Neural cell (in vitro differentiated cells): ENCODE data around the gene HAND2. TPM values are rescaled to one million over a fixed set of nuclear protein-coding genes. Genes with fewer than 3 reads are reported as not detected.

ENCODE experiments used
- H2AFZ ChIP-seq: fragments of 200-600, 300-800 bp; sonication (generic), shearing (Covaris generic); 2 replicates; pipeline ENCODE4 v1.6.0; 2014; ENCODE audit warnings: low read depth, mild to moderate bottlenecking, antibody characterized with exemption, low read length, moderate library complexity
- H3F3A ChIP-seq: fragments of 200-600 bp; shearing (Covaris generic); 2 replicates; pipeline ENCODE4 v1.6.1; 2016; ENCODE audit warnings: mild to moderate bottlenecking, moderate library complexity, mixed read lengths, antibody characterized with exemption, low read length; ENCODE audit not compliant: insufficient read depth, poor library complexity, severe bottlenecking
- H3K27ac ChIP-seq: fragments of 200-600, 300-800 bp; sonication (generic), shearing (Covaris generic); 2 replicates; pipeline ENCODE4 v1.5.1; 2014; ENCODE audit warnings: mild to moderate bottlenecking, low read length, moderate library complexity
- H3K27me3 ChIP-seq: fragments of 300-800, 200-600 bp; sonication (generic), shearing (Covaris generic); 2 replicates; pipeline ENCODE4 v1.6.0; 2014; ENCODE audit warnings: mild to moderate bottlenecking, low read depth, low read length, moderate library complexity; ENCODE audit not compliant: insufficient read depth
- H3K36me3 ChIP-seq: fragments of 300-800, 200-600 bp; sonication (generic), shearing (Covaris generic); 2 replicates; pipeline ENCODE4 v1.5.1; 2014; ENCODE audit warnings: mild to moderate bottlenecking, antibody characterized with exemption, low read length, moderate library complexity; ENCODE audit not compliant: insufficient read depth
- H3K4me2 ChIP-seq: fragments of 300-800, 200-600 bp; sonication (generic), shearing (Covaris generic); 2 replicates; pipeline ENCODE4 v1.6.0; 2014; ENCODE audit warnings: mild to moderate bottlenecking, low read length
- H3K4me3 ChIP-seq: fragments of 300-800, 200-600 bp; sonication (generic), shearing (Covaris generic); 2 replicates; pipeline ENCODE4 v1.5.1; 2014; ENCODE audit warnings: mild to moderate bottlenecking, low read length, moderate library complexity
- H3K79me2 ChIP-seq: fragments of 200-600 bp; shearing (Covaris generic); replicated peaks from 2 replicates; pipeline ENCODE4 v1.6.0; 2014; ENCODE audit warnings: mild to moderate bottlenecking, low read length, moderate library complexity; ENCODE audit not compliant: insufficient read depth
- H3K9ac ChIP-seq: fragments of 300-800, 200-600 bp; sonication (generic), shearing (Covaris generic); 2 replicates; pipeline ENCODE4 v1.6.1; 2016; ENCODE audit warnings: mild to moderate bottlenecking, low read length, mixed read lengths
- H3K9me2 ChIP-seq: fragments of 200-600 bp; shearing (Covaris generic); 2 replicates; pipeline ENCODE4 v1.6.1; 2016; ENCODE audit warnings: mild to moderate bottlenecking, low read length, mixed read lengths; ENCODE audit not compliant: insufficient read depth
- H3K9me3 ChIP-seq: fragments of 200-600, 300-800 bp; sonication (generic), shearing (Covaris generic); 2 replicates; pipeline ENCODE4 v1.6.1; 2016; ENCODE audit warnings: mild to moderate bottlenecking, mixed run types, low read length, moderate library complexity, mixed read lengths
- H4K20me1 ChIP-seq: fragments of 200-600 bp; shearing (Covaris generic); 2 replicates; pipeline ENCODE4 v1.6.1; 2016; ENCODE audit warnings: mild to moderate bottlenecking, mixed run types; ENCODE audit not compliant: insufficient read depth
- EP300 ChIP-seq: fragments of 450-650 bp; conservative IDR thresholded peaks from 2 replicates; pipeline ENCODE4 v1.6.1; 2014; ENCODE audit warnings: antibody characterized with exemption, mild to moderate bottlenecking, moderate library complexity; ENCODE audit not compliant: poor library complexity, severe bottlenecking
- EZH2 ChIP-seq: fragments of 200-600, 300-800 bp; shearing (Covaris generic), sonication (generic); IDR thresholded peaks from 2 replicates; pipeline ENCODE4 v1.6.1; 2014; ENCODE audit warnings: antibody characterized with exemption, low read length, borderline replicate concordance, mild to moderate bottlenecking; ENCODE audit not compliant: insufficient read depth, poor library complexity, severe bottlenecking
- MXI1 ChIP-seq: fragments of 450-650 bp; conservative IDR thresholded peaks from 2 replicates; pipeline ENCODE4 v1.6.1; 2014; ENCODE audit warnings: antibody characterized with exemption, mild to moderate bottlenecking; ENCODE audit not compliant: poor library complexity, severe bottlenecking
- POLR2AphosphoS5 ChIP-seq: IDR thresholded peaks from 2 replicates; pipeline ENCODE4 v1.6.1; 2012
- RAD21 ChIP-seq: fragments of 450-650 bp; conservative IDR thresholded peaks from 2 replicates; pipeline ENCODE4 v1.6.1; 2014; ENCODE audit warnings: antibody characterized with exemption, mild to moderate bottlenecking, moderate library complexity
- SMC3 ChIP-seq: fragments of 450-650 bp; conservative IDR thresholded peaks from 2 replicates; pipeline ENCODE4 v1.6.1; 2014; ENCODE audit warnings: antibody characterized with exemption, mild to moderate bottlenecking, moderate library complexity; ENCODE audit not compliant: poor library complexity
- TAF1 ChIP-seq: IDR thresholded peaks from 2 replicates; pipeline ENCODE4 v1.6.1; 2012; ENCODE audit warnings: low read depth
- polyA plus RNA-seq: library from polyadenylated mRNA; depleted of rRNA; stranded (reverse); fragments of >200 nt; gene quantifications from 2 replicates; pipeline ENCODE4 v1.2.3, GENCODE V29; 2014
- TF ChIP-seq, protein P1 (sequence below): IDR thresholded peaks from 2 replicates; pipeline ENCODE4 v1.6.1; 2012; ENCODE audit warnings: borderline replicate concordance
- TF ChIP-seq, protein P2 (sequence below): fragments of 450-650 bp; IDR thresholded peaks from 2 replicates; pipeline ENCODE4 v1.5.1; 2014; ENCODE audit warnings: antibody characterized with exemption, mild to moderate bottlenecking, moderate library complexity; ENCODE audit not compliant: poor library complexity, severe bottlenecking

HAND2 gene
- polyA plus RNA-seq, 1 donor from 2014 or later: not detected

DNA sequence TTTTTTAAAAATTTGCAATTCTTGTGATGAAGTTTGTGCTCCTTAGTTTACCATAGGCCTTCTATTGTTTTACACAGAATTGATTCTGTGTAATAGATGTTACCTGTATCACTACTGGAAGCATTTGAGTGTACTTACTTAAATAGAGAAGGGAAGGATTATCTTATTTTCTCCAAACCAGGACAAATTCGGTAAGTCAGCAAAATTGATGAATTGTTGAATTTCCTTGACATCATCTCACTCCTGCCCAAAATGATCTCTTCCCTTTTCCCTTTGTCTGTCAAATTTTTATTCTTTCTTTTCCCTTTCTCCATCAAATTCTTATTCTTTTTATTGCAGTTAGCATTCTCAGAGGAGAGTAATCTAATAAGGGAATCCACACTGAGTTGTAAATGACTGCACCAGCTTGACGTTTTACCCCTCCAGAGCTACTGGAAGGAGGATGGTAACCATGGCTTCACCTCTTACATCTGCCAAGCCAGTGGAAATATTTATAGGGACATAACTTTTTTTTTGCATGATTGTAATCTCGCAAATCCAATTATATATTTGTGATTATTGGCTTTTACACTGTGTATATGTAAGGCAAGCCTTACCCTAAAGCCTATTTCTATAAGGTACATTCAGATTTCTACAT is 42.6 kb upstream of the HAND2 start:
- TF ChIP-seq SMC3 (no peak), POLR2AphosphoS5 (no peak), MXI1 (no peak), RAD21 (no peak), TAF1 (no peak), EP300 (no peak), EZH2 (no peak)
- TF ChIP-seq, protein P1, sequence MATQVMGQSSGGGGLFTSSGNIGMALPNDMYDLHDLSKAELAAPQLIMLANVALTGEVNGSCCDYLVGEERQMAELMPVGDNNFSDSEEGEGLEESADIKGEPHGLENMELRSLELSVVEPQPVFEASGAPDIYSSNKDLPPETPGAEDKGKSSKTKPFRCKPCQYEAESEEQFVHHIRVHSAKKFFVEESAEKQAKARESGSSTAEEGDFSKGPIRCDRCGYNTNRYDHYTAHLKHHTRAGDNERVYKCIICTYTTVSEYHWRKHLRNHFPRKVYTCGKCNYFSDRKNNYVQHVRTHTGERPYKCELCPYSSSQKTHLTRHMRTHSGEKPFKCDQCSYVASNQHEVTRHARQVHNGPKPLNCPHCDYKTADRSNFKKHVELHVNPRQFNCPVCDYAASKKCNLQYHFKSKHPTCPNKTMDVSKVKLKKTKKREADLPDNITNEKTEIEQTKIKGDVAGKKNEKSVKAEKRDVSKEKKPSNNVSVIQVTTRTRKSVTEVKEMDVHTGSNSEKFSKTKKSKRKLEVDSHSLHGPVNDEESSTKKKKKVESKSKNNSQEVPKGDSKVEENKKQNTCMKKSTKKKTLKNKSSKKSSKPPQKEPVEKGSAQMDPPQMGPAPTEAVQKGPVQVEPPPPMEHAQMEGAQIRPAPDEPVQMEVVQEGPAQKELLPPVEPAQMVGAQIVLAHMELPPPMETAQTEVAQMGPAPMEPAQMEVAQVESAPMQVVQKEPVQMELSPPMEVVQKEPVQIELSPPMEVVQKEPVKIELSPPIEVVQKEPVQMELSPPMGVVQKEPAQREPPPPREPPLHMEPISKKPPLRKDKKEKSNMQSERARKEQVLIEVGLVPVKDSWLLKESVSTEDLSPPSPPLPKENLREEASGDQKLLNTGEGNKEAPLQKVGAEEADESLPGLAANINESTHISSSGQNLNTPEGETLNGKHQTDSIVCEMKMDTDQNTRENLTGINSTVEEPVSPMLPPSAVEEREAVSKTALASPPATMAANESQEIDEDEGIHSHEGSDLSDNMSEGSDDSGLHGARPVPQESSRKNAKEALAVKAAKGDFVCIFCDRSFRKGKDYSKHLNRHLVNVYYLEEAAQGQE: no peak
- TF ChIP-seq, protein P2, sequence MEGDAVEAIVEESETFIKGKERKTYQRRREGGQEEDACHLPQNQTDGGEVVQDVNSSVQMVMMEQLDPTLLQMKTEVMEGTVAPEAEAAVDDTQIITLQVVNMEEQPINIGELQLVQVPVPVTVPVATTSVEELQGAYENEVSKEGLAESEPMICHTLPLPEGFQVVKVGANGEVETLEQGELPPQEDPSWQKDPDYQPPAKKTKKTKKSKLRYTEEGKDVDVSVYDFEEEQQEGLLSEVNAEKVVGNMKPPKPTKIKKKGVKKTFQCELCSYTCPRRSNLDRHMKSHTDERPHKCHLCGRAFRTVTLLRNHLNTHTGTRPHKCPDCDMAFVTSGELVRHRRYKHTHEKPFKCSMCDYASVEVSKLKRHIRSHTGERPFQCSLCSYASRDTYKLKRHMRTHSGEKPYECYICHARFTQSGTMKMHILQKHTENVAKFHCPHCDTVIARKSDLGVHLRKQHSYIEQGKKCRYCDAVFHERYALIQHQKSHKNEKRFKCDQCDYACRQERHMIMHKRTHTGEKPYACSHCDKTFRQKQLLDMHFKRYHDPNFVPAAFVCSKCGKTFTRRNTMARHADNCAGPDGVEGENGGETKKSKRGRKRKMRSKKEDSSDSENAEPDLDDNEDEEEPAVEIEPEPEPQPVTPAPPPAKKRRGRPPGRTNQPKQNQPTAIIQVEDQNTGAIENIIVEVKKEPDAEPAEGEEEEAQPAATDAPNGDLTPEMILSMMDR: no peak
- H3K9ac ChIP-seq: no peak overlapping the region
- H3K9me3 ChIP-seq: no peaks in the 10 kb centered on the region
- no peaks in the 10 kb centered on the region for H4K20me1 ChIP-seq
- H3K79me2 ChIP-seq: no peaks in the 10 kb centered on the region
- no peak overlapping the region for H2AFZ ChIP-seq
- no peak overlapping the region for H3K4me2 ChIP-seq
- no peak overlapping the region for H3K4me3 ChIP-seq
- no peaks in the 10 kb centered on the region for H3F3A ChIP-seq
- no peak overlapping the region for H3K27ac ChIP-seq
- no peaks in the 10 kb centered on the region for H3K27me3 ChIP-seq
- H3K9me2 ChIP-seq: no peaks in the 10 kb centered on the region
- no peaks in the 10 kb centered on the region for H3K36me3 ChIP-seq

DNA sequence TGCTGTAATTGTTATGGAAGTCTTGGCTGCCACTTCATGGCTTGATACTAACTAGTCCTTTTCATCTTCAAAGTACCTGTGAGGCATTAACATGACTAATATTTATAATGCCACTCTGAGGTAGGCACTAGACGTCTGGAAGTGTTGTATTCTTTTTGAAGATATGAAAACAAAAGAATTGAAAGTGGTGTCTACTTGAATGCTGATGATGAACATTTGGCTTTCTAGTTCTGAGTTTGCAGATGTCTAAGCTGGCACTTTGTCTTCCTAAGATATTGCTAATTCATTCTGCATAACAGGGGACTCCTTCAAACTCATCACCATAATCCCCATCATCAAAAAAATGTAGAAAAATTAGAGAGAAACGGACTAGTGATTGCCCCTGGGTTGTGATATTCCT is 41.6 kb upstream of the HAND2 start:
- Histone ChIP-seq H2AFZ (no peak overlapping the region), H3K27ac (no peak overlapping the region), H4K20me1 (no peaks in the 10 kb centered on the region), H3K4me3 (no peak overlapping the region), H3K79me2 (no peaks in the 10 kb centered on the region), H3K36me3 (no peaks in the 10 kb centered on the region), H3F3A (no peaks in the 10 kb centered on the region), H3K9ac (no peak overlapping the region), H3K9me3 (no peaks in the 10 kb centered on the region), H3K27me3 (no peaks in the 10 kb centered on the region), H3K4me2 (no peak overlapping the region), H3K9me2 (no peaks in the 10 kb centered on the region)
- TF ChIP-seq EP300: no peak
- no peak for TF ChIP-seq MXI1
- no peak for TF ChIP-seq POLR2AphosphoS5
- TF ChIP-seq, protein P1: no peak
- no peak for TF ChIP-seq SMC3
- TF ChIP-seq, protein P2: no peak
- TF ChIP-seq RAD21: no peak
- TF ChIP-seq TAF1: no peak
- no peak for TF ChIP-seq EZH2
